Epithelial cell of prostate (primary cell): Measurements from ENCODE around the gene VAT1.
A peak's percentile ranks its signal among the peaks of the same experiment; 100 is the strongest.
"Not testable (repeated sequence)": the region's sequence is repeated elsewhere in the genome, so short reads cannot be mapped to it uniquely, and the experiment has no call there.

Experiments
- DNase-seq: peaks from one replicate; pipeline ENCODE4 v3.0.0-alpha.2; 2011; ENCODE audit warnings: low read depth, low spot score
- H3K27ac ChIP-seq: fragments of 450-650 bp; 2 replicates; pipeline ENCODE4 v1.5.1; 2017; ENCODE audit warnings: mild to moderate bottlenecking

Gene VAT1

DNA sequence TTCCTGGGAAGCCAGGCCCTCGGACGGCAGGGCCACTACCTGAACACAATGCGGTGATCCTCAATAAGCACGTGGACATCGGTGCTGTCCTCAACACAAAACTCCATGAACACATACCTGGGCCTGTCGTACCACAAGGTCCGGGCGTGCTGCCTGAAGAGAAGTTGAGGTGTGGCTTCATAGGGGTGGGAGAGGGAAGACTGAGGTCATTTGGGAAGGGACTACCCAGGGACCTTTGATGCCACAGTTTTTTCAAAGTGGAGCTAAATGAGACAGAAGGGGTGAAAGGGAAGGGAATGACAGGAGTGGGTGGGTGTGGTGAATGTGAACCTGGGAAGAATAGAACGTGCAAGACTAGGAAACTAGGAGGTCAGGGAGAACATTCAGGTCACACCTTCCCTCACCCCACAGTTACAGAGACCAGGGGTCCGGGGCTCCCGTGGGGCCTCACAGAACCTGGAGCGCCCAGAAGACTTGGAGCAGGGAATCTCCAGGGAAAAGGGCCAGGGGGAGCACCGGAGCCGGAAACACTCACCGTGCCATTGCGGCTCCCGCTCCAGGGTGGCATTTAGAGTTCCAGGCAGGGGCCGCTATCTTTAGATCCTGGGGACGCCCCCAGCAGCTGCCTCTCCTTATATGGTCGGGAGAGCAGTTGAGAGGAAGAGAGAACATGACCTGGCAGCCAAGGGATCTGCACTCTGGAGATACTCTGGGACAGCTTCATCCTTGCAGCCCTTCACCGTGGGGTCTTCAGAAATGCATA lies 42.5 kb downstream of the VAT1 start, which contains the start of gene PTGES3L:
Gene PTGES3L (minus strand): TSS at position 570 of the 763 bp plus-strand sequence. CDS start 27 bp downstream, at position 543.
- peak within 1 kb of the TSS; percentile 83 for H3K27ac ChIP-seq
- no peak for DNase-seq

DNA sequence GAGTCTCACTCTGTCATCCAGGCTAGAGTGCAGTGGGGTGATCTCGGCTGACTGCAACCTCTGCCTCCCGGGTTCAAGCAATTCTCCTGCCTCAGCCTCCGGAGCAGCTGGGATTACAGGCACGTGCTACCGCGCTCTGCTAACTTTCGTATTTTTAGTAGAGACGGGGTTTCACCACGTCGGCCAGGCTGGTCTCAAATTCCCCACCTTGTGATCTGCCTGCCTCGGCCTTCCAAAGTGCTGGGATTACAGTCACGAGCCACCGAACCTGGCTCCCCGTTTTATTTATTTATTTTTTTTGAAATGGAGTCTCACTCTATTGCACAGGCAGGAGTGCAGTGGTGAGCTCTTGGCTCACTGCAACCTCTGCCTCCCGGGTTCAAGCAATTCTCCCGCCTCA lies 46.5 kb downstream of the VAT1 start:
- DNase-seq, H3K27ac ChIP-seq: not testable (repeated sequence)

DNA sequence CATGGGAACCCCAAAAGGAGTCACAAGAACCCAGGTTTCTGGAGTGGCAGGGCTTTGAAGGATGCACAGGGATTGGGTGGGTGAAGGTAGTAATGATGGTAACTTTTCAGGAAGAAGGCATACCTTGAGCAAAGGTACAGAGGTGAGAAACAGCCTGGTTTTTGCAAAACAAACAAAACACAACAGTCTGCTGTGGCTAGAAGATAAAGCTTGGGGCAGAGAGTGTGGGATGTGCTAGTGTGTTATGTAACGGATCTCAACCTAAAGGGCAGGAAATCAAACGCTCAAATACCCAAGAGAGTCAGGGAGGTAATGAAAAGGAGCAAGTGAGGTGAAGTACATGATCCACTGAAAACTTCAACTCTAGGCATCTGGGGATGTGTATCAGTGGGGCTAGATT lies 46.9 kb downstream of the VAT1 start:
- DNase-seq: no peak
- no peak overlapping the region for H3K27ac ChIP-seq

DNA sequence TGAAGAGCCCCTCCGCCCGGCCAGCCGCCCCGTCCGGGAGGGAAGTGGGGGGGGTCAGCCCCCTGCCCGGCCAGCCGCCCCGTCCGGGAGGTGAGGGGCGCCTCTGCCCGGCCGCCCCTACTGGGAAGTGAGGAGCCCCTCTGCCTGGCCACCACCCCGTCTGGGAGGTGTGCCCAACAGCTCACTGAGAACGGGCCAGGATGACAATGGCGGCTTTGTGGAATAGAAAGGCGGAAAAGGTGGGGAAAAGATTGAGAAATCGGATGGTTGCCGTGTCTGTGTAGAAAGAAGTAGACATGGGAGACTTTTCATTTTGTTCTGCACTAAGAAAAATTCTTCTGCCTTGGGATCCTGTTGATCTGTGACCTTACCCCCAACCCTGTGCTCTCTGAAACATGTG lies 48.9 kb downstream of the VAT1 start:
- not testable (repeated sequence) for DNase-seq, H3K27ac ChIP-seq

DNA sequence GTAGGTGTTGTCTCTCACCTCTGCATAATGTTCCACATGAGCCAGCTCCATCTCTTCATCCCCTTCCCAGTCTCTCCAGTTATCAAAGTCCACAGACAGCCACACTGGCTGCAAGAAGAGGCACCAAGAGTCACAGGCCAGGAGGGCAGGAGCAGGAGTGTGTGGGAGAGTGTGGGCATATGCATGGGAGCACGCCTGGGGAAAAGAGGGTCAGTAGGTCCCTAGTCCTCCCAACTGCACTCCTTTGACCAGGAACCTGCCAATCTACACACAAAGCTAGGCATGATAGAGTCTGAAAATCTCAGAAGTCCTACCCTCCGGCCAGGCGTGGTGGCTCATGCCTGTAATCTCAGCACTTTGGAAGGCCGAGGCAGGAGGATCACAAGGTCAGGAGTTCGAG lies 50.6 kb downstream of the VAT1 start:
- no peak overlapping the region for H3K27ac ChIP-seq
- no peak for DNase-seq

DNA sequence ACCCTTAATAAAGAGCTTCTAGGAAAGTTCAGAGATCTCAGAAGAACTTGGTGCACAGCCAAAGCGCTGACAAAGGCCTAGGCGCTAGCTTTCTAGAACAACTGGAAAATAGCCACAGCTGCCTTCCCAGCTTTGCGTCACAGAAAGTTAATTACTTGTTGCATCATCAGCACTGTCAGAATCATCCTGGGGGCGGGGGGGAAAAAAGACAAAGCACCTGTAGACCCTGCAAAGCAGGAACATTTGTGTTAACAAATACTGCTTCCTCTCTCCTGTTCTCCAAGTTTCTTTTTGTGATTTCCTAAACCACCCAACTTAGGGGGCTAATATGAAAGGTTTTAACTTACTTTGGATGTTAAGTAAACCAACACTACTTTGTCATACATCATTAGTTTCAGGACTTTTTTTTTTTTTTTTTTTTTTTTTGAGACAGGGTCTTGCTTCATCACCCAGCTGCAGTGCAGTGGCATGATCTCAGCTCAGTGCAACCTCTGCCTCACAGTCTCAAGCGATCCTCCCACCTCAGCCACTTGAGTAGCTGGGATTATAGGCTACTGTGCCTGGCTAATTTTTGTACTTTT lies 53.1 kb downstream of the VAT1 start:
- DNase-seq: no peak
- peak overlapping the region; percentile 13 for H3K27ac ChIP-seq

DNA sequence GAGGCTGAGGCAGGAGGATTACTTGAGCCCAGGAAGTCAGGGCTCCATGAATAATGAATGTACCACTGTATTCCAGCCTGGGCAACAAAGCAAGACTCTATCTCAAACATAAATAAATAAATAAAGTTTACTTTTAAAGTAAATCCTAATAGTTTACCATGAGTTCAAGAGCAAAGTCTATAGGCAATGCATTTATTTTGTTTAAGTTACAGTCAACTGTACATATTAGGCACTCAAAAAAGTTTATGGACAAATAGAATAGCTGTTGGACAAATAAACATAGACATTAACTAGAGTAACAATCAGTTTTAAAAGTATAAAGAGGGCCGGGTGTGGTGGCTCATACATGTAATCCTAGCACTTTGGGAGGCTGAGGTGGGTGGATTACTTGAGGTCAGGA lies 54.3 kb downstream of the VAT1 start:
- no peak overlapping the region for H3K27ac ChIP-seq
- no peak for DNase-seq
